Endothelial cell of umbilical vein (primary cell): ENCODE measurements around the gene GAB2. TPM values are rescaled to one million over a fixed set of nuclear protein-coding genes. Genes with fewer than 3 reads are reported as not detected.

Experiments used
- BruUV-seq: library from RNA; stranded (reverse); fragments of 400-500 nt; replicated peaks from 2 replicates; lab custom pipeline; 2021; lab: Mats Ljungman, UMichigan
- CTCF ChIA-PET: fragments of 300-600, 350-600 bp; sonication (Branson Sonifier 250); formaldehyde crosslinking; loops from one replicate; lab custom pipeline; 2021; ENCODE audit warnings: antibody characterized with exemption, inconsistent platforms; lab: Charles Lee
- POLR2A ChIA-PET: fragments of 300-600, 350-600 bp; sonication (Branson Sonifier 250); formaldehyde crosslinking; loops from one replicate; lab custom pipeline; 2021; ENCODE audit warnings: antibody characterized with exemption, inconsistent platforms; lab: Charles Lee
- DNase-seq: peaks from one replicate; pipeline ENCODE4 v3.0.0-alpha.2; 2011; ENCODE audit warnings: low read depth, low spot score
- FAIRE-seq: peaks from 2 replicates; lab custom pipeline; 2011; peaks lifted over from hg19 to GRCh38; lab: Jason Lieb, UNC
- H2AFZ ChIP-seq: 2 replicates; pipeline ENCODE4 v1.6.0; 2012; ENCODE audit warnings: low read depth, low read length, control low read depth, inconsistent platforms
- H3K27ac ChIP-seq: 2 replicates; pipeline ENCODE4 v1.5.1; 2011; ENCODE audit warnings: low read depth, mild to moderate bottlenecking, control low read depth, low read length, moderate library complexity; ENCODE audit not compliant: insufficient read depth
- H3K27me3 ChIP-seq, 2 experiments: 2 replicates each; pipeline versions ENCODE4 v1.6.0 to v1.6.1; 2011; ENCODE audit warnings: low read length in 2 of 2, mixed read lengths in 1 of 2; ENCODE audit not compliant: control insufficient read depth in 2 of 2, insufficient read depth in 2 of 2
- H3K36me3 ChIP-seq, 2 experiments: 2 replicates in 1 of 2; 3 replicates in 1 of 2; pipeline ENCODE4 v1.5.1; 2011; ENCODE audit warnings: low read length in 2 of 2, mild to moderate bottlenecking in 1 of 2, moderate library complexity in 1 of 2; ENCODE audit not compliant: control insufficient read depth in 2 of 2, insufficient read depth in 2 of 2; ENCODE audit errors: extremely low read depth in 1 of 2
- H3K4me1 ChIP-seq: 3 replicates; pipeline ENCODE4 v1.5.1; 2011; ENCODE audit warnings: mild to moderate bottlenecking, low read length; ENCODE audit not compliant: control insufficient read depth, insufficient read depth; ENCODE audit errors: extremely low read depth
- H3K4me2 ChIP-seq: 2 replicates; pipeline ENCODE4 v1.6.1; 2011; ENCODE audit warnings: low read length, control low read depth, mixed read lengths; ENCODE audit not compliant: insufficient read depth
- H3K4me3 ChIP-seq, 3 experiments: fragments of 200-600 bp in 1 of 3; sonication (generic), shearing (Covaris generic) in 1 of 3; replicated peaks in 1 of 3; 2 replicates each; pipeline ENCODE4 v1.5.1; 2011 to 2016; ENCODE audit warnings: control low read depth in 3 of 3, low read length in 3 of 3, mild to moderate bottlenecking in 2 of 3, inconsistent platforms in 1 of 3, low read depth in 1 of 3, moderate library complexity in 1 of 3; ENCODE audit not compliant: insufficient read depth in 1 of 3
- H3K79me2 ChIP-seq: 2 replicates; pipeline ENCODE4 v1.6.0; 2012; ENCODE audit warnings: low read length, inconsistent platforms; ENCODE audit not compliant: control insufficient read depth, insufficient read depth
- H3K9ac ChIP-seq: replicated peaks from 2 replicates; pipeline ENCODE3; 2011; ENCODE audit warnings: low read length, control low read depth; ENCODE audit not compliant: insufficient read depth; ENCODE audit errors: extremely low read depth
- H3K9me1 ChIP-seq: replicated peaks from 3 replicates; pipeline ENCODE4 v1.6.0; 2011; ENCODE audit warnings: mild to moderate bottlenecking, low read length; ENCODE audit not compliant: control insufficient read depth, insufficient read depth; ENCODE audit errors: extremely low read depth
- H3K9me3 ChIP-seq: replicated peaks from 2 replicates; pipeline ENCODE4 v1.5.1; 2012; ENCODE audit warnings: low read length, inconsistent platforms; ENCODE audit not compliant: control insufficient read depth, insufficient read depth
- H4K20me1 ChIP-seq: replicated peaks from 2 replicates; pipeline ENCODE3; 2011; ENCODE audit warnings: mild to moderate bottlenecking, low read length; ENCODE audit not compliant: control insufficient read depth, insufficient read depth; ENCODE audit errors: extremely low read depth
- CTCF ChIP-seq, 2 donors: IDR thresholded peaks; 1 replicate in 1 of 2; 2 replicates in 1 of 2; pipeline ENCODE4 v1.5.1; 2011; ENCODE audit warnings: low read length in 2 of 2, mild to moderate bottlenecking in 2 of 2, moderate library complexity in 2 of 2, control low read depth in 1 of 2, inconsistent platforms in 1 of 2, low read depth in 1 of 2; ENCODE audit not compliant: insufficient read depth in 1 of 2; ENCODE audit errors: extremely low read depth in 1 of 2
- EZH2 ChIP-seq: IDR thresholded peaks from 2 replicates; pipeline ENCODE4 v1.6.1; 2012; ENCODE audit warnings: borderline replicate concordance, low read depth, mild to moderate bottlenecking, moderate library complexity, low read length, inconsistent platforms; ENCODE audit not compliant: severe bottlenecking
- FOS ChIP-seq: IDR thresholded peaks from 2 replicates; pipeline ENCODE4 v1.6.1; 2011; ENCODE audit warnings: mild to moderate bottlenecking, low read length, moderate library complexity, borderline replicate concordance; ENCODE audit not compliant: insufficient read depth
- GATA2 ChIP-seq: IDR thresholded peaks from 2 replicates; pipeline ENCODE4 v1.7.0; 2011; ENCODE audit warnings: low read depth, mild to moderate bottlenecking, moderate library complexity, mixed read lengths, low read length; ENCODE audit not compliant: insufficient read length, insufficient read depth
- JUN ChIP-seq: IDR thresholded peaks from 2 replicates; pipeline ENCODE4 v1.6.1; 2011; ENCODE audit warnings: borderline replicate concordance, low read depth; ENCODE audit not compliant: insufficient read length, insufficient read depth
- MAX ChIP-seq: IDR thresholded peaks from 2 replicates; pipeline ENCODE4 v1.6.1; 2011; ENCODE audit not compliant: insufficient read depth, insufficient read length
- MYC ChIP-seq: IDR thresholded peaks from one replicate; pipeline ENCODE4 v1.6.1; 2011; ENCODE audit warnings: mild to moderate bottlenecking, low read depth, low read length
- POLR2A ChIP-seq: IDR thresholded peaks from 2 replicates; pipeline ENCODE4 v1.6.1; 2012; ENCODE audit warnings: low read depth, mild to moderate bottlenecking, control low read depth, low read length
- POLR2AphosphoS5 ChIP-seq: IDR thresholded peaks from 2 replicates; pipeline ENCODE4 v1.6.1; 2012; ENCODE audit warnings: low read depth, mild to moderate bottlenecking, control low read depth, low read length, moderate library complexity; ENCODE audit not compliant: insufficient read depth
- dilution Hi-C: fragments of 300-500 bp; cut with MboI; formaldehyde crosslinking; loops from one replicate; pipeline ENCODE4 v1.15.0; 2019; ENCODE audit warnings: low sequenced_read_pairs; ENCODE audit not compliant: extremely low pct_ligation_motif_present
- intact Hi-C: fragments of 100-400 bp; cut with micrococcal nuclease; formaldehyde crosslinking; loops from one replicate; pipeline ENCODE4 v1.10.0; 2022
- polyA plus RNA-seq, 4 experiments: library from polyadenylated mRNA; depleted of rRNA in 3 of 4; stranded (reverse) in 3 of 4; unstranded in 1 of 4; fragments of >200 nt; gene quantifications; 2 replicates each; pipeline versions ENCODE4 v1.2.1 to v1.2.3, GENCODE V29; 2011 to 2012; ENCODE audit warnings: missing spikeins in 1 of 4
- total RNA-seq: library from RNA; stranded (reverse); gene quantifications from 2 replicates; pipeline ENCODE4 v1.2.3, GENCODE V29; 2021

The GAB2 gene
- total and polyA plus RNA-seq, 2 donors (not counting 3 experiments of a cell fraction or from before 2014, with no cell fraction given): 19.6 to 39.6 TPM

GRCh38 chr11:78262238-78262637 is 155.4 kb downstream of the GAB2 start:
- no peak overlapping the region for H3K4me2 ChIP-seq
- H3K36me3 ChIP-seq: no peaks in the 10 kb centered on the region
- H3K27me3 ChIP-seq: no peaks in the 10 kb centered on the region
- no peaks in the 10 kb centered on the region for H3K9me3 ChIP-seq
- DNase-seq (no peak), FAIRE-seq (no peak)
- H3K9ac ChIP-seq: no peak overlapping the region
- dilution Hi-C loops: no loop called here
- no peak for TF ChIP-seq POLR2AphosphoS5
- no peak for TF ChIP-seq MAX
- no peak for TF ChIP-seq POLR2A
- TF ChIP-seq CTCF (IDR thresholded peaks at IDR 0.05; ENCODE audit: extremely low read depth in 1 of 2, insufficient read depth in 1 of 2, low read depth in 1 of 2, low read length in 2 of 2): no peak
- no peak for TF ChIP-seq EZH2
- TF ChIP-seq FOS: no peak
- no peak for TF ChIP-seq JUN
- no peak for TF ChIP-seq MYC
- TF ChIP-seq GATA2: no peak
- peaks cover 3% of the 10 kb centered on the region for H3K4me1 ChIP-seq
- CTCF ChIA-PET: interaction anchor here (0.9 to 2.2 kb wide), 3 partner anchors 14 to 34 kb away, joined by 5 to 7 read pairs (median 5); no protein-coding TSS in a partner anchor
- H4K20me1 ChIP-seq: no peaks in the 10 kb centered on the region
- no TSS peak for BruUV-seq
- no peak overlapping the region for H3K4me3 ChIP-seq
- POLR2A ChIA-PET: no interaction called here
- peaks cover 2% of the 10 kb centered on the region for H3K9me1 ChIP-seq
- no peaks in the 10 kb centered on the region for H3K79me2 ChIP-seq
- no peak overlapping the region for H3K27ac ChIP-seq
- intact Hi-C loops: no loop called here
- no peak overlapping the region for H2AFZ ChIP-seq
